ENCODE data around the gene SEPHS1.
A peak's percentile ranks its signal among the peaks of the same experiment; 100 is the strongest.

The SEPHS1 gene

DNA sequence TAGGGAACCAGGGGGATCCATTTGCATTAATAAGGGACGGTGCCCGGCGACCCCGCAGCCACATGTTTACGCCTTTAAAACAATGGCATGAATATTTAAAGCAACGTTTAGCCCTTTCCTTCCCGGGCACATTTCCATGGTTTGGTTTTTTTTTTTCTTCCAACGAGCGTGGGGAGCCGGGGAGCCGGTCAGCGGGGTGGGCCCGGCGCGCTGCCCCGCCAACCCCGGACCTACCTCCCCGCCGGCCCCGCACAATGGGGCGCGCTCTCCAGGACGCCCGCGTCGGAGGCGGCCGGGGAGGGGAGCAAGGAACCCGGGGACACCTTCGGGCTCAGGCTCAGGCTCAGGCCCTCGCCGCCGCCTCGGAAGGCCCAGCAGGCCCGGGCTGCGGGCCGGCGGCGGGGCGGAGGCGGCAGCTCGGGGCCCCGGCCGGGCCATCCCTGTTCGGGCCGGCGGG is 1.0 kb downstream of the SEPHS1 start:
- Histone ChIP-seq H2BK12ac (ENCODE audit: low read length in 2 of 2) (no peak overlapping the region), H3K36me3 (ENCODE audit: control insufficient read depth in 1 of 2, insufficient read depth in 2 of 2, low read depth in 1 of 2, low read length in 2 of 2) (peaks cover 2 to 3% of the 10 kb centered on the region in 2 experiments)

GRCh38 chr10:13346283-13347042 is 1.6 kb downstream of the SEPHS1 start:
- Histone ChIP-seq H3K36me3 (ENCODE audit: control insufficient read depth in 1 of 2, insufficient read depth in 2 of 2, low read depth in 1 of 2, low read length in 2 of 2) (peaks cover 2 to 3% of the 10 kb centered on the region in 2 experiments), H4K91ac (ENCODE audit: low read length) (peak overlapping the region; percentile 75), H2BK15ac (ENCODE audit: low read depth, poor library complexity, severe bottlenecking) (no peak overlapping the region), H3K4me2 (ENCODE audit: low read length, poor library complexity, severe bottlenecking) (peak overlapping the region; percentile 29), H2BK12ac (ENCODE audit: low read length in 2 of 2) (no peak overlapping the region), H2AK5ac (ENCODE audit: low read length, severe bottlenecking) (no peak overlapping the region), H3K4me1 (ENCODE audit: control insufficient read depth, insufficient read depth, low read depth, low read length) (peaks cover 9% of the 10 kb centered on the region), H3K27me3 (ENCODE audit: control insufficient read depth in 1 of 2, insufficient read depth in 1 of 2, low read length in 2 of 2) (peaks cover 4 to 10% of the 10 kb centered on the region in 2 experiments), H3K79me1 (replicated peaks; ENCODE audit: low read length, poor library complexity, severe bottlenecking) (peaks cover 14% of the 10 kb centered on the region), H3K9me3 (ENCODE audit: control insufficient read depth, low read length) (no peaks in the 10 kb centered on the region), H3K14ac (ENCODE audit: low read length in 2 of 2) (no peak overlapping the region), H3K23ac (ENCODE audit: low read length in 2 of 2) (no peak overlapping the region), H3K18ac (ENCODE audit: low read depth in 1 of 2, low read length in 2 of 2) (peak overlapping the region; percentile 73 to 92), H2AFZ (ENCODE audit: low read depth, low read length) (no peak overlapping the region), H3K4me3 (ENCODE audit: insufficient read depth in 1 of 2, low read depth in 1 of 2, low read length in 2 of 2) (peak overlapping the region; percentile 80 to 87), H3K9ac (ENCODE audit: low read length) (peak overlapping the region; percentile 96), H4K8ac (ENCODE audit: low read length) (no peak overlapping the region), H2BK5ac (ENCODE audit: low read depth, low read length, poor library complexity, severe bottlenecking) (no peak overlapping the region), H3K4ac (ENCODE audit: low read depth in 1 of 2, low read length in 2 of 2) (peak overlapping the region in 1 of 2 experiments; percentile 90), H3K27ac (ENCODE audit: low read length, poor library complexity, severe bottlenecking) (no peak overlapping the region), H2BK120ac (ENCODE audit: low read depth, low read length) (peak overlapping the region; percentile 95)
- WGBS = 4% methylated on average over 11 of the region's 18 CpGs
- DNase-seq = peak; percentile 61

More for the DNA sequence above, 1.0 kb downstream of the SEPHS1 start:
- peak overlapping the region; percentile 96 for H3K9ac ChIP-seq (ENCODE audit: low read length)
- peak overlapping the region; percentile 95 for H2BK120ac ChIP-seq (ENCODE audit: low read depth, low read length)
- peaks cover 12% of the 10 kb centered on the region for H3K79me1 ChIP-seq (replicated peaks; ENCODE audit: low read length, poor library complexity, severe bottlenecking)
- no peak overlapping the region for H3K27ac ChIP-seq (ENCODE audit: low read length, poor library complexity, severe bottlenecking)
- WGBS = 0% methylated on average over 10 of the region's 47 CpGs
- peak overlapping the region; percentile 77 to 90 for H3K4ac ChIP-seq (ENCODE audit: low read depth in 1 of 2, low read length in 2 of 2)
- peak overlapping the region; percentile 79 for H2AFZ ChIP-seq (ENCODE audit: low read depth, low read length)
- H3K4me1 ChIP-seq (ENCODE audit: control insufficient read depth, insufficient read depth, low read depth, low read length) = peaks cover 9% of the 10 kb centered on the region
- peaks cover 10 to 17% of the 10 kb centered on the region in 2 experiments for H3K27me3 ChIP-seq (ENCODE audit: control insufficient read depth in 1 of 2, insufficient read depth in 1 of 2, low read length in 2 of 2)
- peak overlapping the region in 1 of 2 experiments; percentile 40 for H3K23ac ChIP-seq (ENCODE audit: low read length in 2 of 2)
- peak overlapping the region; percentile 75 for H4K91ac ChIP-seq (ENCODE audit: low read length)
- peak overlapping the region; percentile 80 to 87 for H3K4me3 ChIP-seq (ENCODE audit: insufficient read depth in 1 of 2, low read depth in 1 of 2, low read length in 2 of 2)
- H2BK5ac ChIP-seq (ENCODE audit: low read depth, low read length, poor library complexity, severe bottlenecking) = no peak overlapping the region
- peak overlapping the region; percentile 64 to 74 for H3K14ac ChIP-seq (ENCODE audit: low read length in 2 of 2)
- H4K8ac ChIP-seq (ENCODE audit: low read length) = peak overlapping the region; percentile 73
- H3K9me3 ChIP-seq (ENCODE audit: control insufficient read depth, low read length) = no peaks in the 10 kb centered on the region
- peak; percentile 34 for DNase-seq
- H2AK5ac ChIP-seq (ENCODE audit: low read length, severe bottlenecking) = no peak overlapping the region
- peak overlapping the region; percentile 73 to 92 for H3K18ac ChIP-seq (ENCODE audit: low read depth in 1 of 2, low read length in 2 of 2)
- H3K4me2 ChIP-seq (ENCODE audit: low read length, poor library complexity, severe bottlenecking) = peak overlapping the region; percentile 29
- H2BK15ac ChIP-seq (ENCODE audit: low read depth, poor library complexity, severe bottlenecking) = peak overlapping the region; percentile 97

- Histone ChIP-seq H2BK12ac (ENCODE audit: low read length in 2 of 2) (no peak overlapping the region), H2BK15ac (ENCODE audit: low read depth, poor library complexity, severe bottlenecking) (peak overlapping the region; percentile 76), H3K14ac (ENCODE audit: low read length in 2 of 2) (no peak overlapping the region), H3K18ac (ENCODE audit: low read depth in 1 of 2, low read length in 2 of 2) (no peak overlapping the region), H3K79me1 (replicated peaks; ENCODE audit: low read length, poor library complexity, severe bottlenecking) (peaks cover 49% of the 10 kb centered on the region), H4K91ac (ENCODE audit: low read length) (no peak overlapping the region), H2BK5ac (ENCODE audit: low read depth, low read length, poor library complexity, severe bottlenecking) (no peak overlapping the region), H3K9me3 (ENCODE audit: control insufficient read depth, low read length) (no peaks in the 10 kb centered on the region), H3K36me3 (ENCODE audit: control insufficient read depth in 1 of 2, insufficient read depth in 2 of 2, low read depth in 1 of 2, low read length in 2 of 2) (peaks cover 11 to 18% of the 10 kb centered on the region in 2 experiments), H3K4me2 (ENCODE audit: low read length, poor library complexity, severe bottlenecking) (no peak overlapping the region), H3K4ac (ENCODE audit: low read depth in 1 of 2, low read length in 2 of 2) (no peak overlapping the region), H3K4me3 (ENCODE audit: insufficient read depth in 1 of 2, low read depth in 1 of 2, low read length in 2 of 2) (peak overlapping the region in 1 of 2 experiments; percentile 50), H3K27me3 (ENCODE audit: control insufficient read depth in 1 of 2, insufficient read depth in 1 of 2, low read length in 2 of 2) (no peaks in the 10 kb centered on the region), H3K9ac (ENCODE audit: low read length) (peak overlapping the region; percentile 53), H4K8ac (ENCODE audit: low read length) (no peak overlapping the region), H2BK120ac (ENCODE audit: low read depth, low read length) (no peak overlapping the region), H3K23ac (ENCODE audit: low read length in 2 of 2) (no peak overlapping the region), H2AK5ac (ENCODE audit: low read length, severe bottlenecking) (no peak overlapping the region), H3K27ac (ENCODE audit: low read length, poor library complexity, severe bottlenecking) (no peak overlapping the region), H2AFZ (ENCODE audit: low read depth, low read length) (no peak overlapping the region), H3K4me1 (ENCODE audit: control insufficient read depth, insufficient read depth, low read depth, low read length) (peaks cover 2% of the 10 kb centered on the region)
- DNase-seq = no peak
- 94% methylated on average over 10 of the region's 12 CpGs for WGBS
These were observed 7.3 kb downstream of the SEPHS1 start for GRCh38 chr10:13340626-13341376.

DNA sequence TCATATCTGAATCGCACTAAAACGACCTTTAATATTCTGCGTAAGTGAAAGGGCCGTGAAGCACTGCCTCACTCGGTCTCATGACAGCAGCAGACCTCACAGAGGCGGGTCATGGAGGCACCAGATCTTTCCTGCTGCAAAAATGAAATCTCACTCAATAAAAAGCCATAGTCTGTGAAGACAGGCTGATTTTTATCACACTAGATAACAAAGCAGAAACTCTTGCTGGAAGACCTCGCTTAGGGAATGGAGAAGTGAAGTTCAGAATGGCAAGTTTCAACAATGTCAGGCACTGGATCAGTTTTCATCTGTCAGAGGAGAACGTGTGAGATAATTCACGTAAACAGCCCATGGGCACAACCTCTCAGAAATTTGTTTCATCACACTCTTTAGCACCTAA is 8.0 kb downstream of the SEPHS1 start:
- peaks cover 50% of the 10 kb centered on the region for H3K79me1 ChIP-seq (replicated peaks; ENCODE audit: low read length, poor library complexity, severe bottlenecking)
- H3K4me1 ChIP-seq (ENCODE audit: control insufficient read depth, insufficient read depth, low read depth, low read length) = peaks cover 2% of the 10 kb centered on the region
- 86% methylated on average over 7 of the region's 9 CpGs for WGBS
- peaks cover 13 to 25% of the 10 kb centered on the region in 2 experiments for H3K36me3 ChIP-seq (ENCODE audit: control insufficient read depth in 1 of 2, insufficient read depth in 2 of 2, low read depth in 1 of 2, low read length in 2 of 2)
- peak overlapping the region; percentile 53 for H3K9ac ChIP-seq (ENCODE audit: low read length)
- no peak for DNase-seq
- H3K27me3 ChIP-seq (ENCODE audit: control insufficient read depth in 1 of 2, insufficient read depth in 1 of 2, low read length in 2 of 2) = no peaks in the 10 kb centered on the region
- H2BK5ac ChIP-seq (ENCODE audit: low read depth, low read length, poor library complexity, severe bottlenecking) = no peak overlapping the region
- no peak overlapping the region for H3K27ac ChIP-seq (ENCODE audit: low read length, poor library complexity, severe bottlenecking)
- no peak overlapping the region for H2BK120ac ChIP-seq (ENCODE audit: low read depth, low read length)
- no peak overlapping the region for H3K4me2 ChIP-seq (ENCODE audit: low read length, poor library complexity, severe bottlenecking)
- no peak overlapping the region for H3K14ac ChIP-seq (ENCODE audit: low read length in 2 of 2)
- no peak overlapping the region for H4K8ac ChIP-seq (ENCODE audit: low read length)
- H3K9me3 ChIP-seq (ENCODE audit: control insufficient read depth, low read length) = no peaks in the 10 kb centered on the region
- peak overlapping the region in 1 of 2 experiments; percentile 50 for H3K4me3 ChIP-seq (ENCODE audit: insufficient read depth in 1 of 2, low read depth in 1 of 2, low read length in 2 of 2)
- no peak overlapping the region for H2BK15ac ChIP-seq (ENCODE audit: low read depth, poor library complexity, severe bottlenecking)
- H2BK12ac ChIP-seq (ENCODE audit: low read length in 2 of 2) = no peak overlapping the region
- H3K4ac ChIP-seq (ENCODE audit: low read depth in 1 of 2, low read length in 2 of 2) = no peak overlapping the region
- H3K23ac ChIP-seq (ENCODE audit: low read length in 2 of 2) = no peak overlapping the region
- no peak overlapping the region for H2AK5ac ChIP-seq (ENCODE audit: low read length, severe bottlenecking)
- no peak overlapping the region for H3K18ac ChIP-seq (ENCODE audit: low read depth in 1 of 2, low read length in 2 of 2)
- H2AFZ ChIP-seq (ENCODE audit: low read depth, low read length) = no peak overlapping the region
- no peak overlapping the region for H4K91ac ChIP-seq (ENCODE audit: low read length)

All from mesenchymal stem cell (in vitro differentiated cells and primary cell).